Endothelial cell (in vitro differentiated cells): ENCODE results near the gene MREG. TPM values are rescaled to one million over a fixed set of nuclear protein-coding genes. Genes with fewer than 3 reads are reported as not detected.
"Not testable (repeated sequence)": the region's sequence is repeated elsewhere in the genome, so short reads cannot be mapped to it uniquely, and the experiment has no call there.

ENCODE experiments used
- DNase-seq: peaks from one replicate; pipeline ENCODE4 v3.0.0; 2021; ENCODE audit warnings: low spot score
- H3K27ac Mint-ChIP-seq: one replicate; pipeline ENCODE4 v1.8.0; 2021; ENCODE audit warnings: mixed read lengths, inconsistent platforms; ENCODE audit not compliant: unreplicated experiment
- H3K27me3 Mint-ChIP-seq: one replicate; pipeline ENCODE4 v1.8.0; 2021; ENCODE audit warnings: mild to moderate bottlenecking, moderate library complexity, mixed read lengths, inconsistent platforms; ENCODE audit not compliant: unreplicated experiment
- H3K36me3 Mint-ChIP-seq: one replicate; pipeline ENCODE4 v1.8.0; 2021; ENCODE audit warnings: mild to moderate bottlenecking, low read depth, mixed read lengths, inconsistent platforms; ENCODE audit not compliant: unreplicated experiment
- H3K4me1 Mint-ChIP-seq: one replicate; pipeline ENCODE4 v1.8.0; 2021; ENCODE audit warnings: mild to moderate bottlenecking, mixed read lengths, inconsistent platforms; ENCODE audit not compliant: unreplicated experiment
- H3K4me3 Mint-ChIP-seq: one replicate; pipeline ENCODE4 v1.8.0; 2021; ENCODE audit warnings: mild to moderate bottlenecking, mixed read lengths, inconsistent platforms; ENCODE audit not compliant: unreplicated experiment
- H3K9me3 Mint-ChIP-seq: one replicate; pipeline ENCODE4 v1.8.0; 2021; ENCODE audit warnings: mixed read lengths, inconsistent platforms; ENCODE audit not compliant: unreplicated experiment
- total RNA-seq: library from RNA; stranded (reverse); fragmentation: NEBNext Ultra II Directional; extraction: Animal tissue kit (Norgen Biotek cat#: 25700); gene quantifications from one replicate; pipeline ENCODE4 v1.2.1, GENCODE V29; 2021; ENCODE audit not compliant: unreplicated experiment
- TF ChIP-seq, protein P1 (sequence below): fragments of 200-600 bp; sonication (generic); IDR thresholded peaks from one replicate; pipeline ENCODE4 v1.5.0; 2021; ENCODE audit warnings: antibody characterized with exemption; ENCODE audit not compliant: unreplicated experiment

MREG gene
- total RNA-seq, 1 donor from 2014 or later: 26.1 TPM

- Mint-ChIP-seq H3K9me3 (no peaks in the 10 kb centered on the region), H3K36me3 (peaks cover 3% of the 10 kb centered on the region), H3K27me3 (peaks cover 2% of the 10 kb centered on the region), H3K4me1 (peaks cover 10% of the 10 kb centered on the region), H3K4me3 (no peak overlapping the region), H3K27ac (no peak overlapping the region)
- TF ChIP-seq, protein P1, sequence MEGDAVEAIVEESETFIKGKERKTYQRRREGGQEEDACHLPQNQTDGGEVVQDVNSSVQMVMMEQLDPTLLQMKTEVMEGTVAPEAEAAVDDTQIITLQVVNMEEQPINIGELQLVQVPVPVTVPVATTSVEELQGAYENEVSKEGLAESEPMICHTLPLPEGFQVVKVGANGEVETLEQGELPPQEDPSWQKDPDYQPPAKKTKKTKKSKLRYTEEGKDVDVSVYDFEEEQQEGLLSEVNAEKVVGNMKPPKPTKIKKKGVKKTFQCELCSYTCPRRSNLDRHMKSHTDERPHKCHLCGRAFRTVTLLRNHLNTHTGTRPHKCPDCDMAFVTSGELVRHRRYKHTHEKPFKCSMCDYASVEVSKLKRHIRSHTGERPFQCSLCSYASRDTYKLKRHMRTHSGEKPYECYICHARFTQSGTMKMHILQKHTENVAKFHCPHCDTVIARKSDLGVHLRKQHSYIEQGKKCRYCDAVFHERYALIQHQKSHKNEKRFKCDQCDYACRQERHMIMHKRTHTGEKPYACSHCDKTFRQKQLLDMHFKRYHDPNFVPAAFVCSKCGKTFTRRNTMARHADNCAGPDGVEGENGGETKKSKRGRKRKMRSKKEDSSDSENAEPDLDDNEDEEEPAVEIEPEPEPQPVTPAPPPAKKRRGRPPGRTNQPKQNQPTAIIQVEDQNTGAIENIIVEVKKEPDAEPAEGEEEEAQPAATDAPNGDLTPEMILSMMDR: no peak
- no peak for DNase-seq
Measured at GRCh38 chr2:215966274-215966673, 47.1 kb downstream of the MREG start.

- Mint-ChIP-seq H3K27ac (no peak overlapping the region), H3K9me3 (no peaks in the 10 kb centered on the region), H3K4me3 (no peak overlapping the region), H3K27me3 (peaks cover 2% of the 10 kb centered on the region), H3K4me1 (peaks cover 10% of the 10 kb centered on the region), H3K36me3 (peaks cover 3% of the 10 kb centered on the region)
- no peak for DNase-seq
- TF ChIP-seq, protein P1: no peak
Measured at GRCh38 chr2:215965532-215966165, 47.7 kb downstream of the MREG start.

GRCh38 chr2:215961981-215962380, 51.4 kb downstream of the MREG start:
- peaks cover 5% of the 10 kb centered on the region for H3K9me3 Mint-ChIP-seq
- H3K36me3 Mint-ChIP-seq: peaks cover 12% of the 10 kb centered on the region

GRCh38 chr2:215958257-215958656, 55.1 kb downstream of the MREG start:
- TF ChIP-seq, protein P1: no peak
- Mint-ChIP-seq H3K4me3 (no peak overlapping the region), H3K9me3 (peaks cover 5% of the 10 kb centered on the region), H3K27me3 (peaks cover 9% of the 10 kb centered on the region), H3K4me1 (peaks cover 26% of the 10 kb centered on the region), H3K27ac (peak overlapping the region; percentile 67), H3K36me3 (peaks cover 12% of the 10 kb centered on the region)
- DNase-seq: no peak

More at GRCh38 chr2:215961981-215962380, 51.4 kb downstream of the MREG start:
- TF ChIP-seq, protein P1: no peak
- Mint-ChIP-seq H3K4me3 (no peak overlapping the region), H3K4me1 (peaks cover 27% of the 10 kb centered on the region), H3K27me3 (peaks cover 9% of the 10 kb centered on the region), H3K27ac (no peak overlapping the region)
- no peak for DNase-seq

GRCh38 chr2:215957354-215958122, 55.8 kb downstream of the MREG start:
- H3K4me1 Mint-ChIP-seq: peaks cover 26% of the 10 kb centered on the region
- H3K36me3 Mint-ChIP-seq: peaks cover 12% of the 10 kb centered on the region
- DNase-seq, H3K9me3 Mint-ChIP-seq, H3K4me3 Mint-ChIP-seq, H3K27me3 Mint-ChIP-seq: not testable (repeated sequence)
- peak overlapping the region; percentile 80 for H3K27ac Mint-ChIP-seq
